WI38 (cell line): Measurements from ENCODE around the gene NTPCR.
A peak's percentile ranks its signal among the peaks of the same experiment; 100 is the strongest.

Experiments
- H3K4me3 ChIP-seq: 2 replicates; pipeline ENCODE4 v1.5.1; 2011; ENCODE audit warnings: low read depth, mild to moderate bottlenecking, control low read depth, low read length
- TF ChIP-seq, protein P1 (sequence below): IDR thresholded peaks from 2 replicates; pipeline ENCODE4 v1.5.1; 2012; ENCODE audit warnings: low read depth, mild to moderate bottlenecking, control low read depth, low read length

The NTPCR gene

DNA sequence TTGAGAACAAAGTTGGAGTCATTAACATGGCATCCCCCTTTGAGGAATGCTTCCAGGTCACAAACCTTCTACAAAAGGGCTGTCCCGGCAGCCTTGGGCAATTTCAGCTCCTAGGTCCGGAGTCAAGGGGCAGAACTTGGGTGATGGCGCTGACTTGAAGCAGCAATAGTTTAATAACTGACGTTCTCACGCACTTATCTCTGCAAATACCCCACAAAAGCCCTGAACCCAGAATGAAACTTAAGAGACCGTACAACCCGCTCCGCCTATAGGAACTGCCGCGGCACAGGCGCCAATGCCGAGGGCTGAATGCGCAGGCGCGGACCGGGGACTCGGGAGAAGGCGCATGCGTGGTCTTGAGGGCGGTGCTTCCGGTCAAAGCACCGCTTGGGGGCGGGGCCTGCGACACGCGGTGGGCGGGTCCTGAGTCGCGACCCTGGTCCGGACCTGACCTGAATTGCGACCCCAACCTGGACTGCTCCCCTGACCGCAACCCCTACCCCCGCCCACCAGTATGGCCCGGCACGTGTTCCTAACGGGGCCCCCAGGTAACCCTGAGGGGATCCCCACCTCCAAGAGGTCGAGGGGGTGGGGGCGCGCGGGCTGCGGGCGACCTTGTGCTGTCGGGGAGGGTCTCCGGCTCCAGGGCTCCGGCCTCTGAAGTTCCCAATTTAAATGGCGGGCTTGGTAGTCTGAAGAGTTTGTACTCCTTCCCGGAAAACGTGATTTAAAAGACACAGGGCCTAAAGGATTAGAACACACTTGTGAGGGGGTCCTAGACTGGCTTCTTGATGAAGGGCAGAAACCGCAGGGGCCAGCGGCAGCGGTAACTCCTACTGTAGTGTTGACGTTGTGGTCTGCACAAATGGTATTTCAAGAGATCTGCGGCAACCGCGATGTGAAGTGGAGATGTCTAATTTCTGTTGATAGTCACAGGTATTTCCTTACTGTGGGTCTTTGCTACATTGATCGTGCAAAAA is at the start of gene NTPCR:
Gene NTPCR (plus strand): TSS at position 415 of the 980 bp plus-strand sequence. CDS start 100 bp downstream, at position 515.
- H3K4me3 ChIP-seq = peak within 1 kb of the TSS; percentile 83
- TF ChIP-seq, protein P1, sequence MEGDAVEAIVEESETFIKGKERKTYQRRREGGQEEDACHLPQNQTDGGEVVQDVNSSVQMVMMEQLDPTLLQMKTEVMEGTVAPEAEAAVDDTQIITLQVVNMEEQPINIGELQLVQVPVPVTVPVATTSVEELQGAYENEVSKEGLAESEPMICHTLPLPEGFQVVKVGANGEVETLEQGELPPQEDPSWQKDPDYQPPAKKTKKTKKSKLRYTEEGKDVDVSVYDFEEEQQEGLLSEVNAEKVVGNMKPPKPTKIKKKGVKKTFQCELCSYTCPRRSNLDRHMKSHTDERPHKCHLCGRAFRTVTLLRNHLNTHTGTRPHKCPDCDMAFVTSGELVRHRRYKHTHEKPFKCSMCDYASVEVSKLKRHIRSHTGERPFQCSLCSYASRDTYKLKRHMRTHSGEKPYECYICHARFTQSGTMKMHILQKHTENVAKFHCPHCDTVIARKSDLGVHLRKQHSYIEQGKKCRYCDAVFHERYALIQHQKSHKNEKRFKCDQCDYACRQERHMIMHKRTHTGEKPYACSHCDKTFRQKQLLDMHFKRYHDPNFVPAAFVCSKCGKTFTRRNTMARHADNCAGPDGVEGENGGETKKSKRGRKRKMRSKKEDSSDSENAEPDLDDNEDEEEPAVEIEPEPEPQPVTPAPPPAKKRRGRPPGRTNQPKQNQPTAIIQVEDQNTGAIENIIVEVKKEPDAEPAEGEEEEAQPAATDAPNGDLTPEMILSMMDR = no peak

- TF ChIP-seq, protein P1 = no peak
- H3K4me3 ChIP-seq = no peak overlapping the region
These were observed 49.6 kb upstream of the NTPCR start for GRCh38 chr1:232900818-232901217.

DNA sequence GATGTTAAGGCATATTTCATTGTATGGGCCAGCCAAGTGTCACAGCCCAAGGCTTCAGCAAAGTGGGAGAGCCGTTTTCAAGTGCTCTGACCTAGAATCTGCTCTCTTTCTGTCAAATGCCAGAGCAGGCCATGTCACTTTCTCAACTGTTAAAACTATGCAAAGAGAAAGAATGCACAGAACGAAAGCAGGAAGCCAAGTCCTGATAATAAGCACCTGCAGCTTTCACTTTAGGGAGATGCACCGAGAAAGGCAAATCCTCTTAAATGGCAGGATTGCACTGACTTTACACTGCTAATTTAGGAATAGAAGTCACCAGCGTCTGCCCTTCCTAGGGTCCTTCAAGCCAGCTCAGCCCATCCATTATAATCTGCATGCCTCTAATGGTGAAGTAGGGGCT is 49.2 kb upstream of the NTPCR start:
- H3K4me3 ChIP-seq = no peak overlapping the region
- TF ChIP-seq, protein P1 = no peak

DNA sequence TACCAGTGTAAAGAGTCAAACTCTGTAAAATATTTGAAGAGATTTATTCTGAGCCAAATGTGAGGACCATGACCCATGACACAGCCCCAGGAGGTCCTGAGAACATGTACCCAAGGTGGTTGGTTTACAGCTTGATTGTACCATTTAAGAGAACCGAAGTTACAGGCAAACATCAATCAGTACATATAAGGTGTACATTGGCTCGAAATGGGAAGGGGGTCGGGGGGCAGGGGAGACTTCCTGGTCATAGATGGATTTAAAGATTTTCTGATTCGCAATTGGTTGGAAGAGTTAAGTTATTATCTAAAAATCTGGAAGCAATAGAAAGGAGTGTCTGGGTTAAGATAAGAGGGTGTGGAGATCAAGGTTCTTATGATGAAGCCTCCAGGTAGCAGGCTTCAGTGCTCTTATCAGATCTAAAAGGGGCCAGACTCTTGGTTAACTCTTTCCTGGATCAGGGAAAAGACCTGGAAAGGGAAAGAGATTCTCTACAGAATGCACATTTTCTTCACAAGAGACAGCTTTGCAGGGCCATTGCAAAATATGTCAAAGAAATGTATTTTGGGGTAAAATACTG is 47.5 kb upstream of the NTPCR start:
- TF ChIP-seq, protein P1 = no peak
- no peak overlapping the region for H3K4me3 ChIP-seq

DNA sequence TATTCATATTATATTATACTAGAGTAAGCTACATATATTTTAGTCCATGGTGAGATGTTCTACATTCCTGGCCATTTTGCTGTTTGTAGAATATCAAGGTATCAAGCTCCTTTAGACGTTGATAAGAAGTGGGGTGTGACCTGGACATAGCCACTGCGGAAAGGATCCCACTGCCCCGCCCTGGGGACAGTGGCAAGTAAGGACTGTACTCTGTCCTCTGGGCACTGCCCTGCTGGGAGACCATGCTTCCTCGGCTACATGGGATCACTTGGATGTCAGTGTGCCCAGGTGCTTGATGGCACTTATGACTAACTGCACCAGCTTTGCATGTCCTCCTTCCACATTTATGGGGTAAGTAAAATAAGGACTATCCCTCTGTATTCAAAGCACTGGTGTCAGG is 46.3 kb upstream of the NTPCR start:
- no peak overlapping the region for H3K4me3 ChIP-seq

GRCh38 chr1:232904566-232904965 is 45.8 kb upstream of the NTPCR start:
- H3K4me3 ChIP-seq = no peak overlapping the region

More for the DNA sequence above, 46.3 kb upstream of the NTPCR start:
- TF ChIP-seq, protein P1 = no peak

More at GRCh38 chr1:232904566-232904965, 45.8 kb upstream of the NTPCR start:
- TF ChIP-seq, protein P1 = no peak
